ENCODE measurements around the gene DCUN1D5. TPM values are rescaled to one million over a fixed set of nuclear protein-coding genes. Genes with fewer than 3 reads are reported as not detected.
A peak's percentile ranks its signal among the peaks of the same experiment; 100 is the strongest.

DCUN1D5 gene
- total RNA-seq: 10 to 100 TPM; 18.7 to 32.6 (median 21.9) TPM
- 10 to 100 TPM in 1 of 2 donors, 1 to 10 TPM in 1; 8.8 to 36.7 TPM for polyA plus RNA-seq
- long read RNA-seq, donor 1, transcript DCUN1D5-201 (8 exons, 1,337 nt): major isoform, 35 of 43 reads
- long read RNA-seq, donor 1, partial matches to known transcripts: 0 of 43 reads
- long read RNA-seq, donor 1, other reads (novel, unspliced or antisense): 4 of 43 reads
- long read RNA-seq, donor 2, transcript DCUN1D5-201 (8 exons, 1,337 nt): major isoform, 40 of 49 reads
- long read RNA-seq, donor 2, partial matches to known transcripts: 1 of 49 reads
- long read RNA-seq, donor 2, other reads (novel, unspliced or antisense): 4 of 49 reads
- long read RNA-seq, donor 3, transcript DCUN1D5-201 (8 exons, 1,337 nt): major isoform, 40 of 49 reads
- long read RNA-seq, donor 3, partial matches to known transcripts: 0 of 49 reads
- long read RNA-seq, donor 3, other reads (novel, unspliced or antisense): 8 of 49 reads

DNA sequence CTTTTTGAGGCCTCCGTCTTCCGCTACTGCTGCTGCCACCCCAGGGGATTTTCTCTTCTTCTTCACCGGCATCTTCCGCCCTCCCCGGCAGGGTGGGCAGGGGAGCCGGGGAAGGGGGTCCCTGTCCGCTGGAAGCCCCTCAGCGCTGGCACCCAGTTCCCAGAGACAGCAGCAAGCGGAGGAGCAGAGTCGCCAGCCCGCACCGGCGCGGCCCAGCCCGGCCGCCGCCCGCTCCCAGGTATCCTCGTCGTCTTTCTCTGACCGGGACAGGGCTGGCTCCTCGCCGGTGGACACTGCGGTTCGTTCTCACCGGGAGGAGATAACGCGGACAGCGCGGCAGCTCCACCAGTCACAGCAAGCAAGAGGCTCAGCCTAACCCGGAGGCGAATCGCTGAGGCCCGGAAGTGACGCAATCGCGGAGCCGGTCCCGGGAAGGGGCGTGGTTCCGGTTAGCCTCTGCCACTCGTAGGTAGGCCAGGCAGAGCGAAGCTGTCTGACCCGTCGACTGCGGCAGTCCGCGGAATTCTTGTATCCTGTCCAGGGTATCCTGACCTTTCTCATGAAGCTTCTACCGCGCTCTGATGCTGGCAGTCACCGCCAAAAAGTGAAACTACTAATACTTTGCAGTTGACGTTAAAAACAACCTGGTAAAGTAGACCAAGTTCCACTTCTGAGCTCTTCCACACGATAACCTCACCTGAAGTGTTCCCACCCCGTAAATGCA is at the start of gene DCUN1D5:
TSS of gene DCUN1D5 (minus strand) at position 360 of the 724 bp plus-strand sequence. CDS start at position 72, 288 bp downstream.
- peak within 1 kb of the TSS in 9 of 10 donors; percentile 75 to 94 (median 85) for H3K27ac ChIP-seq
- ATAC-seq (peak; percentile 100), DNase-seq (peak; percentile 97)
- intact Hi-C loops (cut with DNase I): no loop called here
- peaks cover 0 to 38% (median 28%) of the 10 kb centered on the region in 9 donors for H3K4me1 ChIP-seq
- peak within 1 kb of the TSS; percentile 61 to 98 (median 94) for H3K4me3 ChIP-seq
- peaks cover 0 to 12% (median 0%) of the 10 kb centered on the region in 9 donors for H3K36me3 ChIP-seq
- TF ChIP-seq, protein P1, sequence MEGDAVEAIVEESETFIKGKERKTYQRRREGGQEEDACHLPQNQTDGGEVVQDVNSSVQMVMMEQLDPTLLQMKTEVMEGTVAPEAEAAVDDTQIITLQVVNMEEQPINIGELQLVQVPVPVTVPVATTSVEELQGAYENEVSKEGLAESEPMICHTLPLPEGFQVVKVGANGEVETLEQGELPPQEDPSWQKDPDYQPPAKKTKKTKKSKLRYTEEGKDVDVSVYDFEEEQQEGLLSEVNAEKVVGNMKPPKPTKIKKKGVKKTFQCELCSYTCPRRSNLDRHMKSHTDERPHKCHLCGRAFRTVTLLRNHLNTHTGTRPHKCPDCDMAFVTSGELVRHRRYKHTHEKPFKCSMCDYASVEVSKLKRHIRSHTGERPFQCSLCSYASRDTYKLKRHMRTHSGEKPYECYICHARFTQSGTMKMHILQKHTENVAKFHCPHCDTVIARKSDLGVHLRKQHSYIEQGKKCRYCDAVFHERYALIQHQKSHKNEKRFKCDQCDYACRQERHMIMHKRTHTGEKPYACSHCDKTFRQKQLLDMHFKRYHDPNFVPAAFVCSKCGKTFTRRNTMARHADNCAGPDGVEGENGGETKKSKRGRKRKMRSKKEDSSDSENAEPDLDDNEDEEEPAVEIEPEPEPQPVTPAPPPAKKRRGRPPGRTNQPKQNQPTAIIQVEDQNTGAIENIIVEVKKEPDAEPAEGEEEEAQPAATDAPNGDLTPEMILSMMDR (IDR thresholded peaks at IDR 0.05): no peak
- H3K27me3 ChIP-seq: peaks cover 0 to 35% (median 13%) of the 10 kb centered on the region in 7 donors
- WGBS, 2 donors: 0% methylated on average over 54 of the region's 54 CpGs
- H3K9me3 ChIP-seq: no peaks in the 10 kb centered on the region

DNA sequence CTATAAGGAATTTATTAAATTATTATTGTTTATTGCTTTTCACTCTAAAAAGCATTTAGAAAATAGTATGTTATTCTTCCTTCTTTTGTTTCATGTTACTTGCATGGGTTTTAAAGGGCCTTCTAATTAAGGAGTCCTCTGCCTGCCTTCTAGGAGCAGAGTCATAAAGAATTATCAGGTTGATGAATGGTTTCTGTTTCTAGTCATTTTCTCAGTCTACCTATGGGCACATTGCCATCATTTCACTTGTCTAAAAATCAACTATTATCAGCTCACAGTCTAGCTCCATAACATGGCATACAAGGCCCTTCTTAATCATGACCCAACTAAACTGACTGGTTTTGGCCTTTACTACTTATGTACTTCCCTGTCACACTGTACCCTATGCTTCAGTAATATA is 33.5 kb upstream of the DCUN1D5 start:
- peaks cover 0 to 78% (median 11%) of the 10 kb centered on the region in 9 donors for H3K36me3 ChIP-seq
- intact Hi-C loops (cut with DNase I): no loop called here
- no peaks in the 10 kb centered on the region for H3K9me3 ChIP-seq

DNA sequence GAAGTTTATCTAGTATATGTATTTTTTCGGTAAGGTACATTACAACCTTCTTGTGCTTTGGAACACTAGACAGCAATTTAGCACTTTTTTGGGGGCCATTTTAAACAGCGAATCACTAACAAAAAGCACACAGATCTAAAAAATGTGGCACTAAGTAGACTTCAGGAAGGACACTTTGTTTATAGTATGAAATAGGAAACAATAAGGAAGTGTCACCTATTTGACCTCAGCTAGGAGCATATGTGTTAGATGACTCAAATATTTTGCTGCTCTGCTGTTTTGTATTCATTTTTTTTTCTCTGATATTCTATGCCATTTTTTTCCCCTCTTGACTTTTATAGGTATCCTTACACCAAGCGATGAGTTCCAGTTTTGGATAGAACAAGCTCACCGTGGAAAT is 22.9 kb upstream of the DCUN1D5 start:
- TF ChIP-seq, protein P1 (IDR thresholded peaks at IDR 0.05): no peak
- Histone ChIP-seq H3K9me3 (no peaks in the 10 kb centered on the region), H3K27ac (no peak overlapping the region), H3K36me3 (peaks cover 0 to 39% (median 0%) of the 10 kb centered on the region in 9 donors), H3K4me1 (peaks cover 0 to 9% (median 4%) of the 10 kb centered on the region in 9 donors), H3K4me3 (no peak overlapping the region), H3K27me3 (no peaks in the 10 kb centered on the region)
- DNase-seq: no peak
- 88 to 91% methylated on average over 4 of the region's 4 CpGs for WGBS, 2 donors
- ATAC-seq: no peak
- intact Hi-C loops (cut with DNase I): no loop called here

More for the DNA sequence above, 33.5 kb upstream of the DCUN1D5 start:
- ATAC-seq (no peak), DNase-seq (no peak)
- H3K4me1 ChIP-seq: no peaks in the 10 kb centered on the region
- TF ChIP-seq, protein P1 (IDR thresholded peaks at IDR 0.05): no peak
- no peaks in the 10 kb centered on the region for H3K27me3 ChIP-seq
- H3K4me3 ChIP-seq: no peak overlapping the region
- H3K27ac ChIP-seq: no peak overlapping the region

DNA sequence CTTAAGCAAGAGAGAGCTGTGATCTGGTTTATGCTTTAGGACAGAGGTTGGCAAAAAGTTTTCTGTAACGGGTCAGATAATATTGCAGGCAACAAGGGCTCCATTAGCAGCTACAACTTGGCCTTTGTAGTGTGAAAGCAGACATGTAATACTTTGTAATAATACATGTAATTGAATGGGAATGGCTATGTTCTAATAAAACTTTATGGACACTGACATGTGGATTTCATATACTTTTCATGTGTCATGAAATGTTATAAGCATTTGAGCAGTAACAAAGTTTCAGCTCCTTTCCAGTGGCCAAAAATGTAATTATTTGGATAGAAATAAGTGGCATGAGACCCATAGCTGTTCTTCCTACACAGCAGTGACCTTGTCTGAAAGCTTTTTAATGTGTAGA is 20.4 kb upstream of the DCUN1D5 start:
- ATAC-seq: no peak
- WGBS, 2 donors: 84 to 88% methylated on average over 1 of the region's 1 CpG

More for the DNA sequence above, 20.4 kb upstream of the DCUN1D5 start:
- H3K9me3 ChIP-seq: no peaks in the 10 kb centered on the region
- no peak overlapping the region for H3K27ac ChIP-seq
- peaks cover 0 to 19% (median 0%) of the 10 kb centered on the region in 9 donors for H3K36me3 ChIP-seq
- TF ChIP-seq, protein P1 (IDR thresholded peaks at IDR 0.05): no peak
- DNase-seq: no peak
- intact Hi-C loops (cut with DNase I): no loop called here
- H3K27me3 ChIP-seq: no peaks in the 10 kb centered on the region
- peaks cover 0 to 18% (median 7%) of the 10 kb centered on the region in 9 donors for H3K4me1 ChIP-seq
- no peak overlapping the region for H3K4me3 ChIP-seq

Measured in heart right ventricle (tissue), 16 donors.